NCI-H1048 (cell line): Measurements from ENCODE around the gene CMYA5.
"Not testable (repeated sequence)": the region's sequence is repeated elsewhere in the genome, so short reads cannot be mapped to it uniquely, and the experiment has no call there.

Experiments used
- DNase-seq: peaks from one replicate; lab custom pipeline; 2025; lab: John Stamatoyannopoulos, UW

The CMYA5 gene

GRCh38 chr5:79702606-79703380 is 13.2 kb downstream of the CMYA5 start:
- no peak for DNase-seq

- no peak for DNase-seq
These were observed 13.7 kb downstream of the CMYA5 start for GRCh38 chr5:79703381-79703645.

- no peak for DNase-seq
These were observed 14.9 kb downstream of the CMYA5 start for GRCh38 chr5:79704553-79704952.

- DNase-seq = no peak
These were observed 16.0 kb downstream of the CMYA5 start for GRCh38 chr5:79705632-79706031.

GRCh38 chr5:79706317-79706716 is 16.7 kb downstream of the CMYA5 start:
- DNase-seq = not testable (repeated sequence)

- DNase-seq = no peak
These were observed 17.9 kb downstream of the CMYA5 start for GRCh38 chr5:79707535-79707934.

GRCh38 chr5:79712741-79713140 is 23.1 kb downstream of the CMYA5 start:
- DNase-seq = no peak

- no peak for DNase-seq
These were observed 24.1 kb downstream of the CMYA5 start for GRCh38 chr5:79713727-79714126.

- DNase-seq = no peak
These were observed 27.2 kb downstream of the CMYA5 start for GRCh38 chr5:79716839-79717238.

GRCh38 chr5:79720096-79720495 is 30.5 kb downstream of the CMYA5 start:
- no peak for DNase-seq

- DNase-seq = no peak
These were observed 38.1 kb downstream of the CMYA5 start for GRCh38 chr5:79727451-79728355.

GRCh38 chr5:79728396-79728795 is 38.8 kb downstream of the CMYA5 start:
- DNase-seq = no peak

- no peak for DNase-seq
These were observed 40.0 kb downstream of the CMYA5 start for GRCh38 chr5:79729679-79730078.

- no peak for DNase-seq
These were observed 40.9 kb downstream of the CMYA5 start for GRCh38 chr5:79730564-79730963.

GRCh38 chr5:79731775-79732174 is 42.1 kb downstream of the CMYA5 start:
- DNase-seq = no peak

- no peak for DNase-seq
These were observed 47.2 kb downstream of the CMYA5 start for GRCh38 chr5:79736528-79737514.

- no peak for DNase-seq
These were observed 48.7 kb downstream of the CMYA5 start for GRCh38 chr5:79738349-79738748.

- DNase-seq = no peak
These were observed 53.0 kb downstream of the CMYA5 start for GRCh38 chr5:79742549-79743136.

GRCh38 chr5:79743846-79744605 is 54.4 kb downstream of the CMYA5 start:
- no peak for DNase-seq

- no peak for DNase-seq
These were observed 55.6 kb downstream of the CMYA5 start for GRCh38 chr5:79745255-79745654.
